Astrocyte (in vitro differentiated cells and primary cell): Measurements from ENCODE around the gene FASTKD1.

ENCODE experiments used
- EZH2 ChIP-seq: IDR thresholded peaks from 2 replicates; pipeline ENCODE4 v1.6.1; 2012; ENCODE audit warnings: mild to moderate bottlenecking, low read length, inconsistent platforms; ENCODE audit not compliant: insufficient read depth
- TF ChIP-seq, protein P1 (sequence below): IDR thresholded peaks from 2 replicates; pipeline ENCODE4 v1.5.1; 2011; ENCODE audit warnings: low read depth, mild to moderate bottlenecking, inconsistent platforms, low read length, moderate library complexity; ENCODE audit not compliant: insufficient read depth

DNA sequence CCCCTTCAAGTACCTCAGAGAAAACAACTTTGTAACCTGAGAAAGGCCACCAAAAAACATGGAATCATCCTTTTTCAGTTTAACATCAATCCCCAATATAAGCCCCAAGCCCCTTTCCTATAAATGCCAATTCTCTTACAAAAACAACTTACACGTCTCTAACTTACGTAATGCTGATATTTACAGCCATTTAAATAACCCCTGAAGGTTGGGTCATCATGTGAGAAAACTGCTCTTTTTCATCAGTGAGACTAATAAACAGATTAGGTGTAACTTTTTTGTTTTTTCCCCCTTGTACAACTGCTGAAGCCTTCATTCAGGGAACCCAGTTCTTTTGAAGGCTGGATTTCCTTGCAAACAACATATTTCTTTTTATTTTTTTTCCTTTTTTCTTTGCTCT lies 3.7 kb downstream of the FASTKD1 start:
- TF ChIP-seq, protein P1, sequence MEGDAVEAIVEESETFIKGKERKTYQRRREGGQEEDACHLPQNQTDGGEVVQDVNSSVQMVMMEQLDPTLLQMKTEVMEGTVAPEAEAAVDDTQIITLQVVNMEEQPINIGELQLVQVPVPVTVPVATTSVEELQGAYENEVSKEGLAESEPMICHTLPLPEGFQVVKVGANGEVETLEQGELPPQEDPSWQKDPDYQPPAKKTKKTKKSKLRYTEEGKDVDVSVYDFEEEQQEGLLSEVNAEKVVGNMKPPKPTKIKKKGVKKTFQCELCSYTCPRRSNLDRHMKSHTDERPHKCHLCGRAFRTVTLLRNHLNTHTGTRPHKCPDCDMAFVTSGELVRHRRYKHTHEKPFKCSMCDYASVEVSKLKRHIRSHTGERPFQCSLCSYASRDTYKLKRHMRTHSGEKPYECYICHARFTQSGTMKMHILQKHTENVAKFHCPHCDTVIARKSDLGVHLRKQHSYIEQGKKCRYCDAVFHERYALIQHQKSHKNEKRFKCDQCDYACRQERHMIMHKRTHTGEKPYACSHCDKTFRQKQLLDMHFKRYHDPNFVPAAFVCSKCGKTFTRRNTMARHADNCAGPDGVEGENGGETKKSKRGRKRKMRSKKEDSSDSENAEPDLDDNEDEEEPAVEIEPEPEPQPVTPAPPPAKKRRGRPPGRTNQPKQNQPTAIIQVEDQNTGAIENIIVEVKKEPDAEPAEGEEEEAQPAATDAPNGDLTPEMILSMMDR = no peak
- TF ChIP-seq EZH2 = no peak
